ENCODE results near the gene ANKRD66. TPM values are rescaled to one million over a fixed set of nuclear protein-coding genes. Genes with fewer than 3 reads are reported as not detected.
"Not testable (repeated sequence)": the region's sequence is repeated elsewhere in the genome, so short reads cannot be mapped to it uniquely, and the experiment has no call there.

Gene ANKRD66
- total and polyA plus RNA-seq, 4 donors = not detected

DNA sequence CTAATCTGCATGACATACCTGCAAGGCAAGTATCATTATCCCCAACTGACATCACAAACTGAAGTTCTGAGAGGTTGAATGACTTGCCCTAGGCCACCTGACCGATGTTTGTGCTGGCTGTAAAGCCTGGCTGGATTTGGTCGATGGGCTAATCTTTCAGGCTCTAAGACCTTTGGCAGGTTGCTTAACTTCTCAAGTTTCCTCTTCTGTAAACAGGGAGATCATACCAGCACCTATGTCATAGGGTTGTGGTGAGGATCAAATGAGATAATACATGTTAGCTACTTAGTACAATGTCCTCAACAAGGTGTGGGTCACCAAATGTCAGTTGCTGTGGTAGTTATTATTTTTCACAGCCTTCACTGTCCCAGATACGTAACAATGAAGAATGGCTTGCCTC is 14.2 kb downstream of the ANKRD66 start:
- peaks cover 0 to 2% (median 0%) of the 10 kb centered on the region in 4 donors for H3K27me3 ChIP-seq (ENCODE audit: control insufficient read depth in 4 of 4, insufficient read depth in 4 of 4, low read length in 3 of 4)
- H3K4me3 ChIP-seq (ENCODE audit: low read depth in 1 of 3, low read length in 3 of 3) = no peak overlapping the region
- H3K9me3 ChIP-seq (ENCODE audit: control insufficient read depth in 4 of 4, low read length in 3 of 4) = no peaks in the 10 kb centered on the region
- no peak overlapping the region for H3K27ac ChIP-seq (ENCODE audit: low read depth in 1 of 2, low read length in 2 of 2)
- H3K4me1 ChIP-seq (ENCODE audit: control insufficient read depth in 4 of 4, insufficient read depth in 4 of 4, low read length in 3 of 4) = no peaks in the 10 kb centered on the region
- no peak overlapping the region for H3K9ac ChIP-seq (ENCODE audit: low read depth in 1 of 2, low read length in 2 of 2)
- H3K36me3 ChIP-seq (ENCODE audit: control insufficient read depth in 4 of 4, insufficient read depth in 3 of 4, low read depth in 1 of 4, low read length in 3 of 4) = no peaks in the 10 kb centered on the region
- no peak for TF ChIP-seq NR2F2 (IDR thresholded peaks at IDR 0.05)
- TF ChIP-seq, protein P1, sequence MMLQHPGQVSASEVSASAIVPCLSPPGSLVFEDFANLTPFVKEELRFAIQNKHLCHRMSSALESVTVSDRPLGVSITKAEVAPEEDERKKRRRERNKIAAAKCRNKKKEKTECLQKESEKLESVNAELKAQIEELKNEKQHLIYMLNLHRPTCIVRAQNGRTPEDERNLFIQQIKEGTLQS (IDR thresholded peaks at IDR 0.05) = no peak
- no peak for TF ChIP-seq TAF1 (conservative IDR thresholded peaks at IDR 0.05)
- no peak for TF ChIP-seq YY1 (IDR thresholded peaks at IDR 0.05)
- TF ChIP-seq RAD21 (IDR thresholded peaks at IDR 0.05) = no peak
- no peak for TF ChIP-seq SP1 (IDR thresholded peaks at IDR 0.05)
- TF ChIP-seq FOXA2 (IDR thresholded peaks at IDR 0.05) = no peak
- TF ChIP-seq, protein P2, sequence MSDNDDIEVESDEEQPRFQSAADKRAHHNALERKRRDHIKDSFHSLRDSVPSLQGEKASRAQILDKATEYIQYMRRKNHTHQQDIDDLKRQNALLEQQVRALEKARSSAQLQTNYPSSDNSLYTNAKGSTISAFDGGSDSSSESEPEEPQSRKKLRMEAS (IDR thresholded peaks at IDR 0.05) = no peak
- no peak for DNase-seq (ENCODE audit: low spot score)
- WGBS = 62% methylated on average over 3 of the region's 3 CpGs

DNA sequence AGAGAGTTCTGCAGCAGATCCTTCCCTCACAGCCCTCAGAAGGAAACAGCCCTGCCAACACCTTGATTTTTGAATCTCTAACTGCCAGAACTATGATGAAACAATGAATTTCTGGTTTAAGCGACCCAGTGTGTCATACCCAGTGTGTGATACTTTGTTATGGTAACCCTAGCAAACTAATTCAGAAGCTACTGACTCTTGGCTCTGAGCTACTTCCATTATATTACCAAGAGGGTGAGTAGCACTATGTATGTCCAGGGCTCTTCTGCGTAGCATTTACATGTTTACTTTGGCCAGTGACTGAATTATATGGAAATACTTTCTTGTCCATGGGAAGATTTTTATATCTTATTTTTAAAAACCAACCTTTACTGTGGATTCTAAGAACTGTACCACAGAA is 16.7 kb downstream of the ANKRD66 start:
- peaks cover 0 to 4% (median under 1%) of the 10 kb centered on the region in 4 donors for H3K9me3 ChIP-seq (ENCODE audit: control insufficient read depth in 4 of 4, low read length in 3 of 4)
- no peaks in the 10 kb centered on the region for H3K36me3 ChIP-seq (ENCODE audit: control insufficient read depth in 4 of 4, insufficient read depth in 3 of 4, low read depth in 1 of 4, low read length in 3 of 4)
- no peak for DNase-seq (ENCODE audit: low spot score)
- H3K4me3 ChIP-seq (ENCODE audit: low read depth in 1 of 3, low read length in 3 of 3) = no peak overlapping the region
- H3K4me1 ChIP-seq (ENCODE audit: control insufficient read depth in 4 of 4, insufficient read depth in 4 of 4, low read length in 3 of 4) = no peaks in the 10 kb centered on the region
- TF ChIP-seq FOXA1 (IDR thresholded peaks at IDR 0.05) = no peak
- TF ChIP-seq SP1 (IDR thresholded peaks at IDR 0.05) = no peak
- peaks cover 0 to 2% (median 0%) of the 10 kb centered on the region in 4 donors for H3K27me3 ChIP-seq (ENCODE audit: control insufficient read depth in 4 of 4, insufficient read depth in 4 of 4, low read length in 3 of 4)
- H3K27ac ChIP-seq (ENCODE audit: low read depth in 1 of 2, low read length in 2 of 2) = no peak overlapping the region
- H3K9ac ChIP-seq (ENCODE audit: low read depth in 1 of 2, low read length in 2 of 2) = no peak overlapping the region
- 90% methylated on average over 2 of the region's 2 CpGs for WGBS

DNA sequence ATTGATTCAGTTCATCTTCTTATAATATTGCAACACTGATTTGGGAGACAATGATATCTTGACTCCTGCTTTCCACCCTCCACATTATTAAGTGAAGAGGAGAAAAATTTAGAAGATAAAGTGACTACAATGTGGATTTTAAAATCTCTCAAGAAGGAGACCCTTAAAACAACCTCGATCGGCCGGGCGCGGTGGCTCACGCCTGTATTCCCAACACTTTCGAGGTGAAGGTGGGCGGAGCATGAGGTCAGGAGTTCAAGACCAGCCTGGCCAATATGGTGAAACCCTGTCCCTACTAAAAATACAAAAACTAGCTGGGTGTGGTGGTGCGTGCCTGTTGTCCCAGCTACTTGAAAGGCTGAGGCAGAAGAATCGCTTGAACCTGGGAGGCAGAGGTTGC is 17.5 kb downstream of the ANKRD66 start:
- H3K4me1 ChIP-seq (ENCODE audit: control insufficient read depth in 4 of 4, insufficient read depth in 4 of 4, low read length in 3 of 4); H3K27me3 ChIP-seq (ENCODE audit: control insufficient read depth in 4 of 4, insufficient read depth in 4 of 4, low read length in 3 of 4); H3K9ac ChIP-seq (ENCODE audit: low read depth in 1 of 2, low read length in 2 of 2); DNase-seq (ENCODE audit: low spot score); H3K4me3 ChIP-seq (ENCODE audit: low read depth in 1 of 3, low read length in 3 of 3); H3K9me3 ChIP-seq (ENCODE audit: control insufficient read depth in 4 of 4, low read length in 3 of 4); H3K27ac ChIP-seq (ENCODE audit: low read depth in 1 of 2, low read length in 2 of 2); H3K36me3 ChIP-seq (ENCODE audit: control insufficient read depth in 4 of 4, insufficient read depth in 3 of 4, low read depth in 1 of 4, low read length in 3 of 4): not testable (repeated sequence)
- 94% methylated on average over 10 of the region's 10 CpGs for WGBS

DNA sequence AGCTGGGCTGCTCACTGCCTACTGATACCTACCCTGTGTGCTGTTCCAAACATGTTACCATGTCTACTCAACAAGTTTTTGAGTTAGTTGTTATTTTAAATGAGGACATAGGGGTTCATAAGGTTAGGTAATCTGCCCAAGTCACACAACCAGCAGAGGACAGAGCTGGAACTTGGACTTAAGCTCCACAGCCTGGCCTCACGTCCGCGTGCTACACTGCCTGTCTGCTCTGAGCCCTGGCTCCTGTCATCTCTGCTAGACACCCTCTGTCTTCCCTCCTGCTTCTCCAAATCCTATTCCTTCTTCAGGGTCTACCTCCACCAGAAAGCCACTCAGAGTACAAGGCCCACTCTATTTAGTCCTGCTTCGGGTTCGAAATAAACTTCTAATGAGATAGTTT is 18.2 kb downstream of the ANKRD66 start:
- H3K4me3 ChIP-seq (ENCODE audit: low read depth in 1 of 3, low read length in 3 of 3) = no peak overlapping the region
- H3K27me3 ChIP-seq (ENCODE audit: control insufficient read depth in 4 of 4, insufficient read depth in 4 of 4, low read length in 3 of 4) = no peaks in the 10 kb centered on the region
- TF ChIP-seq, protein P3, sequence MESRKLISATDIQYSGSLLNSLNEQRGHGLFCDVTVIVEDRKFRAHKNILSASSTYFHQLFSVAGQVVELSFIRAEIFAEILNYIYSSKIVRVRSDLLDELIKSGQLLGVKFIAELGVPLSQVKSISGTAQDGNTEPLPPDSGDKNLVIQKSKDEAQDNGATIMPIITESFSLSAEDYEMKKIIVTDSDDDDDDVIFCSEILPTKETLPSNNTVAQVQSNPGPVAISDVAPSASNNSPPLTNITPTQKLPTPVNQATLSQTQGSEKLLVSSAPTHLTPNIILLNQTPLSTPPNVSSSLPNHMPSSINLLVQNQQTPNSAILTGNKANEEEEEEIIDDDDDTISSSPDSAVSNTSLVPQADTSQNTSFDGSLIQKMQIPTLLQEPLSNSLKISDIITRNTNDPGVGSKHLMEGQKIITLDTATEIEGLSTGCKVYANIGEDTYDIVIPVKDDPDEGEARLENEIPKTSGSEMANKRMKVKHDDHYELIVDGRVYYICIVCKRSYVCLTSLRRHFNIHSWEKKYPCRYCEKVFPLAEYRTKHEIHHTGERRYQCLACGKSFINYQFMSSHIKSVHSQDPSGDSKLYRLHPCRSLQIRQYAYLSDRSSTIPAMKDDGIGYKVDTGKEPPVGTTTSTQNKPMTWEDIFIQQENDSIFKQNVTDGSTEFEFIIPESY (IDR thresholded peaks at IDR 0.05) = no peak
- TF ChIP-seq HNF4A (conservative IDR thresholded peaks at IDR 0.05) (no peak), TAF1 (conservative IDR thresholded peaks at IDR 0.05) (no peak)
- TF ChIP-seq, protein P2 (IDR thresholded peaks at IDR 0.05) = no peak
- H3K9me3 ChIP-seq (ENCODE audit: control insufficient read depth in 4 of 4, low read length in 3 of 4) = peaks cover 0 to 4% (median under 1%) of the 10 kb centered on the region in 4 donors
- 89% methylated on average over 5 of the region's 5 CpGs for WGBS
- no peak overlapping the region for H3K27ac ChIP-seq (ENCODE audit: low read depth in 1 of 2, low read length in 2 of 2)
- H3K4me1 ChIP-seq (ENCODE audit: control insufficient read depth in 4 of 4, insufficient read depth in 4 of 4, low read length in 3 of 4) = no peaks in the 10 kb centered on the region
- DNase-seq (ENCODE audit: low spot score) = no peak
- H3K36me3 ChIP-seq (ENCODE audit: control insufficient read depth in 4 of 4, insufficient read depth in 3 of 4, low read depth in 1 of 4, low read length in 3 of 4) = no peaks in the 10 kb centered on the region
- no peak overlapping the region for H3K9ac ChIP-seq (ENCODE audit: low read depth in 1 of 2, low read length in 2 of 2)
